DMS114 treated with DMSO at 0.1 percent for 48 hours (cell line): ENCODE results near the gene SMIM29.
"Not testable (repeated sequence)": the region's sequence is repeated elsewhere in the genome, so short reads cannot be mapped to it uniquely, and the experiment has no call there.

Experiments
- DNase-seq: peaks from one replicate; lab custom pipeline; 2025; ENCODE audit not compliant: unreplicated experiment; lab: John Stamatoyannopoulos, UW

The SMIM29 gene

GRCh38 chr6:34248727-34249468, at the start of gene SMIM29:
Gene SMIM29, minus strand, starts transcription at chr6:34249006. Its CDS starts 1,215 bp downstream, at chr6:34247791.
- DNase-seq: peak; percentile 93

- no peak for DNase-seq
Measured at GRCh38 chr6:34295721-34296120, 46.9 kb upstream of the SMIM29 start.

GRCh38 chr6:34292954-34293353, 44.1 kb upstream of the SMIM29 start:
- no peak for DNase-seq

GRCh38 chr6:34289137-34289536, 40.3 kb upstream of the SMIM29 start:
- no peak for DNase-seq

- DNase-seq: no peak
Measured at GRCh38 chr6:34288581-34288980, 39.8 kb upstream of the SMIM29 start.

GRCh38 chr6:34285448-34286164, 36.8 kb upstream of the SMIM29 start:
- DNase-seq: no peak

GRCh38 chr6:34284563-34285447, 36.0 kb upstream of the SMIM29 start:
- no peak for DNase-seq

- DNase-seq: no peak
Measured at GRCh38 chr6:34281702-34282334, 33.0 kb upstream of the SMIM29 start.

- no peak for DNase-seq
Measured at GRCh38 chr6:34280216-34280615, 31.4 kb upstream of the SMIM29 start.

- no peak for DNase-seq
Measured at GRCh38 chr6:34278833-34279232, 30.0 kb upstream of the SMIM29 start.

GRCh38 chr6:34277763-34278112, 28.9 kb upstream of the SMIM29 start:
- no peak for DNase-seq

- no peak for DNase-seq
Measured at GRCh38 chr6:34276881-34277762, 28.3 kb upstream of the SMIM29 start.

- no peak for DNase-seq
Measured at GRCh38 chr6:34276191-34276590, 27.4 kb upstream of the SMIM29 start.

GRCh38 chr6:34275128-34275804, 26.5 kb upstream of the SMIM29 start:
- no peak for DNase-seq

GRCh38 chr6:34274129-34274528, 25.3 kb upstream of the SMIM29 start:
- no peak for DNase-seq

GRCh38 chr6:34273242-34273805, 24.5 kb upstream of the SMIM29 start:
- no peak for DNase-seq

- no peak for DNase-seq
Measured at GRCh38 chr6:34272013-34272926, 23.5 kb upstream of the SMIM29 start.

- not testable (repeated sequence) for DNase-seq
Measured at GRCh38 chr6:34269658-34270341, 21.0 kb upstream of the SMIM29 start.
